ENCODE data around the gene LAMB4. TPM values are rescaled to one million over a fixed set of nuclear protein-coding genes. Genes with fewer than 3 reads are reported as not detected.

LAMB4 gene
- total RNA-seq, 2 donors from 2014 or later: 0.85 TPM; not detected in 1

DNA sequence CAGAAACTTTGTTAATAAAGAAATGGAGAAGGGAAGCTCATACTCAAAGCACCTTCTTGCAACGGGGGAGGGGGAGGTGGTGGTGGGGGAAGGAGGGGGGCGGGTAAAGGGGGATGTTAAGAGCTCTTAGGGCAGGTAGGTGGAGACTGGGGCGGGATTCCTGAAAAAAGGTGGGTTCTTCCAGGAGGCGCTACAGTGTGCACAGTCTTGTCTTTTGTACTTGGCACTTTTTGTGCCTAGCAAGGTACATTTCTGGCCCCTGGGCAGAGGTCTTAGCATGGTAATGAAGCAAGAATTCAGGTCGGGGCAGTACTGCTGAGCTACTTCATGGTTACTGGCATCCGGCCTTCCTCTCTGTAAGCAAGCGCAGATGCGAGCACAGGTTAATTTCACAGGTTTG, 15.2 kb upstream of the LAMB4 start:
- WGBS: 75% methylated on average over 8 of the region's 8 CpGs
- no peak for DNase-seq (ENCODE audit: low spot score)
- H3K4me3 ChIP-seq: no peak overlapping the region
- H3K9me3 ChIP-seq: no peaks in the 10 kb centered on the region
- intact Hi-C loops (cut with DNase I): loop anchor here (5.0 to 10.0 kb wide), 4 partner anchors 141 to 678 kb away; partner anchors contain the start of genes CBLL1 and LAMB1
- no peaks in the 10 kb centered on the region for H3K36me3 ChIP-seq
- H3K4me1 ChIP-seq (replicated peaks): no peaks in the 10 kb centered on the region
- no peaks in the 10 kb centered on the region for H3K27me3 ChIP-seq (replicated peaks; ENCODE audit: insufficient read depth)
- H3K27ac ChIP-seq: no peak overlapping the region
- TF ChIP-seq POLR2AphosphoS5 (IDR thresholded peaks at IDR 0.05) (no peak), POLR2A (IDR thresholded peaks at IDR 0.05) (no peak)
- TF ChIP-seq, protein P1, sequence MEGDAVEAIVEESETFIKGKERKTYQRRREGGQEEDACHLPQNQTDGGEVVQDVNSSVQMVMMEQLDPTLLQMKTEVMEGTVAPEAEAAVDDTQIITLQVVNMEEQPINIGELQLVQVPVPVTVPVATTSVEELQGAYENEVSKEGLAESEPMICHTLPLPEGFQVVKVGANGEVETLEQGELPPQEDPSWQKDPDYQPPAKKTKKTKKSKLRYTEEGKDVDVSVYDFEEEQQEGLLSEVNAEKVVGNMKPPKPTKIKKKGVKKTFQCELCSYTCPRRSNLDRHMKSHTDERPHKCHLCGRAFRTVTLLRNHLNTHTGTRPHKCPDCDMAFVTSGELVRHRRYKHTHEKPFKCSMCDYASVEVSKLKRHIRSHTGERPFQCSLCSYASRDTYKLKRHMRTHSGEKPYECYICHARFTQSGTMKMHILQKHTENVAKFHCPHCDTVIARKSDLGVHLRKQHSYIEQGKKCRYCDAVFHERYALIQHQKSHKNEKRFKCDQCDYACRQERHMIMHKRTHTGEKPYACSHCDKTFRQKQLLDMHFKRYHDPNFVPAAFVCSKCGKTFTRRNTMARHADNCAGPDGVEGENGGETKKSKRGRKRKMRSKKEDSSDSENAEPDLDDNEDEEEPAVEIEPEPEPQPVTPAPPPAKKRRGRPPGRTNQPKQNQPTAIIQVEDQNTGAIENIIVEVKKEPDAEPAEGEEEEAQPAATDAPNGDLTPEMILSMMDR (IDR thresholded peaks at IDR 0.05): no peak

DNA sequence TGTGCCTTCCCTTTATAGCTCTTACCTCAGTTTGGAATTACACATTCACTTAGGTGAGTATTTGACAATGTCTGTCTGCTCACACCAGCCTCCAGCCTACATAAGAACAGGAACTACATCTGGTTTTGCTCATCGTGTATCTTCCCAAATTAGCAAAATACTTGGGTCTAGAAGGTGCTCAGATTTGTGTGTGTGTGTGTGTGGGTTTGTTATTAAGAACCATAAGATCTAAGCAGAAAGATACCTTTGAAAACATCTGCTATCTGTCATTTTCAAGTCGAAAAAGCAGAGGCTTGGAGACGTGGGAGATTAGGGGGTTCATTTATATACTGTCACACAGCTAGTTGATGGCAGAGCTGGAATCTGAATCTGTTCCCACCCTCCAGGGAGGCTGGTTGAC, 14.8 kb upstream of the LAMB4 start:
- H3K4me3 ChIP-seq: no peak overlapping the region
- H3K27me3 ChIP-seq (replicated peaks; ENCODE audit: insufficient read depth): no peaks in the 10 kb centered on the region
- TF ChIP-seq, protein P1 (IDR thresholded peaks at IDR 0.05): no peak
- H3K9me3 ChIP-seq: no peaks in the 10 kb centered on the region
- no peaks in the 10 kb centered on the region for H3K4me1 ChIP-seq (replicated peaks)
- no peak overlapping the region for H3K27ac ChIP-seq
- no peak for DNase-seq (ENCODE audit: low spot score)
- no peaks in the 10 kb centered on the region for H3K36me3 ChIP-seq
- WGBS: 70% methylated on average over 3 of the region's 3 CpGs
- intact Hi-C loops (cut with DNase I): loop anchor here (5.0 to 10.0 kb wide), 4 partner anchors 140 to 678 kb away; partner anchors contain the start of genes CBLL1 and LAMB1

DNA sequence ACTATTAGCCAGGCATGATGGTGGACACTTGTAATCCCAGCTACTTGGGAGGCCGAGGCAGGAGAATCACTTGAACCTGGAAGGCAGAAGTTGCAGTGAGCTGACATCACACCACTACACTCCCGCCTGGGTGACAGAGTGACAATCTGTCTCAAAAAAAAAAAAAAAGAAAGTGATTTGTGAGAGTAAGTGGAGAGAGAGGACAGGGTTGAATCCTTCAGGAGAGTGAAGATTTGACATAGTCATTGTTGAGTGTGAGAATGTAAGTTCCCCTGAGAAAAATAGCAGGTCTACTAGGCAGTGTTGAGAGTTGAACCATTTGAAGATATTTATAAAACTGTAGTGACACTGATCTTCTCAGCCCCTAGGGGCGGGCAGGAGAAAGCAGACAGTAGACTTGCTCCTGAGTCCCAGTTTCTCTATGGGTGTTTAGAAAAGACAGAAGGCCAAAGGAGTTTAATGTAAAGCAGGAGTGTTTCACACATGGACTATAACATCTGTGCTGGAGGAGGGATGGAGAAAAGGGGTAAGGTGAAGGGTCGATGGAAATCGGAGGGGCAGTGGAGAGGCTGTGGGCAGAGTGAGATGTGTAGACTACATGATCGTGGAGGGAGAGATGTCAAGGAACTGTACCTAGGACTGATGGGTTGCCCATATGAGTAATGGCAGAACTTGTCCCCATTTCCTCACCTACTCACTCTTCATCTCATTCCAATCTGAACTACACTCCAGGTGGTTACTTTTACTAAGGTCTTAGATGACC, 13.7 kb upstream of the LAMB4 start:
- intact Hi-C loops (cut with DNase I): loop anchor here (10.0 kb wide), 2 partner anchors 139 to 399 kb away; partner anchors contain the start of genes CBLL1 and LAMB1

DNA sequence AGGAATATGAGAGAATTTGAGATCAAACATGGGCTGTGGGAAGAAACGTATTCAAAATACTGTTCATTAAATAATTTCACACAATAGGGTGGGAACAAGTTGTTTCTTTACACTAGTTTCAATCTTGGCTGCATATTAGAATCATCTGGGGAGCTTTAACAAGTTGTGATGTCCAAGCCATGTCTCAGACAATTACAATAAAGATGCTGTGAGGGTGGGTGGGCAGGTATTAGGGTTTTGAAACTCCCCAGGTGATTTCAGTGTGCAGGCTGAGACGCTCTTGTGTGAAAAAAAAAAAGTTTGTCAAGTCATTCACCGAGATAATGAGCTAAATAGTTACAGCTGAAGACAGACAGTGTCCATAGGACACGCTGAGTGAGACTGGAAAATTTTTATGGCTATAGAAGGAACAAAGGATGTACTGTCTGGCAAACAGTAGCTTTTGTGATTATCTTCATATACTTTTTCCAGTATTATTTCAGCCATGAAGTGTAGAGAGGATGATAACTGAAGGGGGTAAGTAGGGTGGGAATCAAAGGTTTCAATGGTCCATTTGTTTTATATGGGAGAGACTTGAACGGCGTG, 12.6 kb upstream of the LAMB4 start:
- TF ChIP-seq, protein P1 (IDR thresholded peaks at IDR 0.05): no peak
- DNase-seq (ENCODE audit: low spot score): no peak
- Histone ChIP-seq H3K4me1 (replicated peaks) (no peaks in the 10 kb centered on the region), H3K27ac (no peak overlapping the region), H3K36me3 (no peaks in the 10 kb centered on the region), H3K27me3 (replicated peaks; ENCODE audit: insufficient read depth) (no peaks in the 10 kb centered on the region), H3K4me3 (no peak overlapping the region), H3K9me3 (no peaks in the 10 kb centered on the region)
- intact Hi-C loops (cut with DNase I): loop anchor here (10.0 kb wide), 2 partner anchors 138 to 398 kb away; partner anchors contain the start of genes CBLL1 and LAMB1
- 60% methylated on average over 6 of the region's 6 CpGs for WGBS

More for the DNA sequence above, 13.7 kb upstream of the LAMB4 start:
- H3K9me3 ChIP-seq: no peaks in the 10 kb centered on the region
- no peaks in the 10 kb centered on the region for H3K36me3 ChIP-seq
- H3K27me3 ChIP-seq (replicated peaks; ENCODE audit: insufficient read depth): no peaks in the 10 kb centered on the region
- DNase-seq (ENCODE audit: low spot score): no peak
- H3K4me3 ChIP-seq: no peak overlapping the region
- no peak overlapping the region for H3K27ac ChIP-seq
- WGBS: 95% methylated on average over 6 of the region's 6 CpGs
- no peaks in the 10 kb centered on the region for H3K4me1 ChIP-seq (replicated peaks)
- no peak for TF ChIP-seq POLR2A (IDR thresholded peaks at IDR 0.05)
- no peak for TF ChIP-seq POLR2AphosphoS5 (IDR thresholded peaks at IDR 0.05)
- TF ChIP-seq, protein P1 (IDR thresholded peaks at IDR 0.05): no peak

Measured in prostate gland (tissue), 2 donors.